GM12878 (cell line): Measurements from ENCODE around the gene ERMN. TPM values are rescaled to one million over a fixed set of nuclear protein-coding genes. Genes with fewer than 3 reads are reported as not detected.

Experiments
- BCL11A ChIP-seq: IDR thresholded peaks from 2 replicates; pipeline ENCODE4 v1.6.1; 2011; ENCODE audit warnings: low read depth, low read length
- BCL3 ChIP-seq: IDR thresholded peaks from 2 replicates; pipeline ENCODE4 v1.6.1; 2011; ENCODE audit warnings: borderline replicate concordance, low read depth, mild to moderate bottlenecking, moderate library complexity, low read length; ENCODE audit not compliant: insufficient read depth, poor library complexity, severe bottlenecking
- CREM ChIP-seq: IDR thresholded peaks from 2 replicates; pipeline ENCODE4 v1.6.1; 2014; ENCODE audit warnings: antibody characterized with exemption, low read depth
- EED ChIP-seq: sonication (generic); IDR thresholded peaks from 2 replicates; pipeline ENCODE4 v1.6.1; 2016; ENCODE audit warnings: antibody characterized with exemption, low read depth
- ETV6 ChIP-seq, 2 experiments: fragments of 450-650 bp in 1 of 2; IDR thresholded peaks in 1 of 2; conservative IDR thresholded peaks in 1 of 2; 2 replicates each; pipeline ENCODE4 v1.6.1; 2014; ENCODE audit warnings: antibody characterized with exemption in 1 of 2, borderline replicate concordance in 1 of 2, low read depth in 1 of 2, mild to moderate bottlenecking in 1 of 2, moderate library complexity in 1 of 2
- FOXK2 ChIP-seq: fragments of 450-650 bp; IDR thresholded peaks from 2 replicates; pipeline ENCODE4 v1.6.1; 2017; ENCODE audit warnings: mild to moderate bottlenecking, moderate library complexity
- GABPA ChIP-seq: IDR thresholded peaks from 2 replicates; pipeline ENCODE4 v1.6.1; 2014; ENCODE audit warnings: antibody characterized with exemption, low read depth, mild to moderate bottlenecking, inconsistent platforms
- GATAD2B ChIP-seq: fragments of 450-650 bp; conservative IDR thresholded peaks from 2 replicates; pipeline ENCODE4 v1.6.1; 2017; ENCODE audit warnings: low read depth, mild to moderate bottlenecking, moderate library complexity
- HDGF ChIP-seq: fragments of 450-650 bp; IDR thresholded peaks from 2 replicates; pipeline ENCODE4 v1.6.1; 2016; ENCODE audit warnings: antibody characterized with exemption
- JUNB ChIP-seq: IDR thresholded peaks from 2 replicates; pipeline ENCODE4 v1.6.1; 2016; ENCODE audit warnings: antibody characterized with exemption, mild to moderate bottlenecking
- MEF2A ChIP-seq: IDR thresholded peaks from 2 replicates; pipeline ENCODE4 v1.6.1; 2011; ENCODE audit warnings: low read depth, mild to moderate bottlenecking, low read length, moderate library complexity; ENCODE audit not compliant: insufficient read depth
- MTA2 ChIP-seq: fragments of 450-650 bp; IDR thresholded peaks from 2 replicates; pipeline ENCODE4 v1.6.1; 2016; ENCODE audit warnings: low read depth, mild to moderate bottlenecking, moderate library complexity
- NBN ChIP-seq: fragments of 450-650 bp; IDR thresholded peaks from 2 replicates; pipeline ENCODE4 v1.6.1; 2016
- NFIC ChIP-seq: IDR thresholded peaks from 2 replicates; pipeline ENCODE4 v1.6.1; 2012; ENCODE audit warnings: low read depth, mild to moderate bottlenecking, inconsistent platforms, low read length, moderate library complexity
- NFXL1 ChIP-seq: fragments of 450-650 bp; IDR thresholded peaks from 2 replicates; pipeline ENCODE4 v1.6.1; 2017; ENCODE audit warnings: antibody characterized with exemption, mild to moderate bottlenecking, borderline replicate concordance
- NR2F1 ChIP-seq: fragments of 450-650 bp; conservative IDR thresholded peaks from 2 replicates; pipeline ENCODE4 v1.6.1; 2017; ENCODE audit warnings: mild to moderate bottlenecking
- PAX5 ChIP-seq: IDR thresholded peaks from 2 replicates; pipeline ENCODE4 v1.6.1; 2011; ENCODE audit warnings: low read depth, low read length, borderline replicate concordance
- PAX8 ChIP-seq: fragments of 450-650 bp; IDR thresholded peaks from 2 replicates; pipeline ENCODE4 v1.6.1; 2017; ENCODE audit warnings: mild to moderate bottlenecking, moderate library complexity
- PML ChIP-seq: IDR thresholded peaks from 2 replicates; pipeline ENCODE4 v1.6.1; 2012; ENCODE audit warnings: low read length, inconsistent platforms
- RFX5 ChIP-seq: IDR thresholded peaks from 2 replicates; pipeline ENCODE4 v1.6.1; 2011; ENCODE audit warnings: low read depth, low read length, improper control_type of control experiment
- polyA plus RNA-seq, 11 experiments: library from polyadenylated mRNA; depleted of rRNA in 4 of 11; unstranded in 6 of 11; stranded (reverse) in 5 of 11; fragments of >200 nt; fragmentation: Nextera tagmentation in 4 of 11; fragmentation: Illumina TruSeq in 1 of 11; extraction: Ambion mirVana in 4 of 11; extraction: Trizol in 1 of 11; gene quantifications; 1 replicate in 1 of 11; 2 replicates in 10 of 11; pipeline versions ENCODE4 v1.2.1 to v1.2.3, GENCODE V29; 2011 to 2016; ENCODE audit warnings: inconsistent platforms in 2 of 11, missing spikeins in 2 of 11, low read depth in 1 of 11
- total RNA-seq, 4 experiments: library from RNA; depleted of rRNA in 3 of 4; stranded (reverse); fragments of >200 nt in 3 of 4; fragmentation: Illumina TruSeq in 1 of 4; extraction: Trizol in 1 of 4; gene quantifications; 2 replicates each; pipeline versions ENCODE4 v1.2.1 to v1.2.3, GENCODE V29; 2013 to 2021
- TF ChIP-seq, protein P1 (sequence below): IDR thresholded peaks from 2 replicates; pipeline ENCODE4 v1.6.1; 2012; ENCODE audit warnings: low read depth, low read length, improper control_type of control experiment
- TF ChIP-seq, protein P2 (sequence below): IDR thresholded peaks from 2 replicates; pipeline ENCODE4 v1.6.1; 2012; ENCODE audit warnings: low read length, inconsistent platforms
- TF ChIP-seq, protein P3 (sequence below): fragments of 450-650 bp; formaldehyde crosslinking; IDR thresholded peaks from 2 replicates; pipeline ENCODE4 v1.4.0; 2022; ENCODE audit warnings: mild to moderate bottlenecking, moderate library complexity

Gene ERMN
- total and polyA plus RNA-seq, 10 of the 15 experiments (the other 5 are each of a cell fraction or from before 2014, with no cell fraction given) = 0.26 to 5.3 (median 1.5) TPM

DNA sequence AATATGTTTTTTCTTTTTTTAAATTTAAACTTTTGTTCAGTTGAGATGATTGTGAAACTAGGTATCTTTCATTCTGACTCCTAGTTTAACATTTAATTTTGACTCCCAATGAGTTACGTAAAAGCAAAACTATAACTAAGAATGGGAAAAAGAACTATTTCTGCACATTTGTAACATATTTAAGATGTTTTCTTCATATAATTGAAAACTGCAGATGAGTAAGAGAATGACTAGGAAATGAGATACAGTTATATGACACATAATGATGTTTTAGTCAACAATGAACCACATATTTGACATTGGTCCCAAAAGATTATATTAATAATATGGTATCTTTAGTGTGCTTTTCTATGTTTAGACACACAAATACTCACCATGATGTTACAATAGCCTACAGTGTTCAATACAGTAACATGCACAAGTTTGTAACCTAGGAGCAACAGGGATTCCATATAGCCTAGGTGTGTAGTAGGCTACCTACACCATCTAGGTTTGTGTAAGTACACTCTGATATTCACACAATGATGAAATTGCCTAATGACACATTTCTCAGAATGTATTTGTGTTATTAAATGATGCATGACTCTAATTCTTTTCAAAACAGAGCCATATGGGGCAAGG is 12.6 kb downstream of the ERMN start (continued):
- TF ChIP-seq BCL3 (peak; percentile 83), NR2F1 (no peak), JUNB (peak; percentile 96), NFXL1 (no peak), BCL11A (no peak), MEF2A (peak; percentile 62; the same call in 1 of the 2 replicates), NBN (no peak), PAX5 (no peak), RFX5 (no peak), ETV6 (conservative IDR thresholded peaks at IDR 0.05 in 1 of 2, IDR thresholded peaks at IDR 0.05 in 1 of 2; ENCODE audit: borderline replicate concordance in 1 of 2, low read depth in 1 of 2) (no peak), HDGF (no peak), NFIC (peak; percentile 98), GATAD2B (no peak), FOXK2 (no peak), CREM (peak; percentile 55; the same call in 1 of the 2 replicates), GABPA (peak; percentile 71; the same call in 1 of the 2 replicates), PML (peak; percentile 56; the same call in 1 of the 2 replicates), EED (no peak), MTA2 (no peak), PAX8 (no peak)
- TF ChIP-seq, protein P1, sequence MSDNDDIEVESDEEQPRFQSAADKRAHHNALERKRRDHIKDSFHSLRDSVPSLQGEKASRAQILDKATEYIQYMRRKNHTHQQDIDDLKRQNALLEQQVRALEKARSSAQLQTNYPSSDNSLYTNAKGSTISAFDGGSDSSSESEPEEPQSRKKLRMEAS = no peak
- TF ChIP-seq, protein P2, sequence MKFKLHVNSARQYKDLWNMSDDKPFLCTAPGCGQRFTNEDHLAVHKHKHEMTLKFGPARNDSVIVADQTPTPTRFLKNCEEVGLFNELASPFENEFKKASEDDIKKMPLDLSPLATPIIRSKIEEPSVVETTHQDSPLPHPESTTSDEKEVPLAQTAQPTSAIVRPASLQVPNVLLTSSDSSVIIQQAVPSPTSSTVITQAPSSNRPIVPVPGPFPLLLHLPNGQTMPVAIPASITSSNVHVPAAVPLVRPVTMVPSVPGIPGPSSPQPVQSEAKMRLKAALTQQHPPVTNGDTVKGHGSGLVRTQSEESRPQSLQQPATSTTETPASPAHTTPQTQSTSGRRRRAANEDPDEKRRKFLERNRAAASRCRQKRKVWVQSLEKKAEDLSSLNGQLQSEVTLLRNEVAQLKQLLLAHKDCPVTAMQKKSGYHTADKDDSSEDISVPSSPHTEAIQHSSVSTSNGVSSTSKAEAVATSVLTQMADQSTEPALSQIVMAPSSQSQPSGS = peak; percentile 72
- TF ChIP-seq, protein P3, sequence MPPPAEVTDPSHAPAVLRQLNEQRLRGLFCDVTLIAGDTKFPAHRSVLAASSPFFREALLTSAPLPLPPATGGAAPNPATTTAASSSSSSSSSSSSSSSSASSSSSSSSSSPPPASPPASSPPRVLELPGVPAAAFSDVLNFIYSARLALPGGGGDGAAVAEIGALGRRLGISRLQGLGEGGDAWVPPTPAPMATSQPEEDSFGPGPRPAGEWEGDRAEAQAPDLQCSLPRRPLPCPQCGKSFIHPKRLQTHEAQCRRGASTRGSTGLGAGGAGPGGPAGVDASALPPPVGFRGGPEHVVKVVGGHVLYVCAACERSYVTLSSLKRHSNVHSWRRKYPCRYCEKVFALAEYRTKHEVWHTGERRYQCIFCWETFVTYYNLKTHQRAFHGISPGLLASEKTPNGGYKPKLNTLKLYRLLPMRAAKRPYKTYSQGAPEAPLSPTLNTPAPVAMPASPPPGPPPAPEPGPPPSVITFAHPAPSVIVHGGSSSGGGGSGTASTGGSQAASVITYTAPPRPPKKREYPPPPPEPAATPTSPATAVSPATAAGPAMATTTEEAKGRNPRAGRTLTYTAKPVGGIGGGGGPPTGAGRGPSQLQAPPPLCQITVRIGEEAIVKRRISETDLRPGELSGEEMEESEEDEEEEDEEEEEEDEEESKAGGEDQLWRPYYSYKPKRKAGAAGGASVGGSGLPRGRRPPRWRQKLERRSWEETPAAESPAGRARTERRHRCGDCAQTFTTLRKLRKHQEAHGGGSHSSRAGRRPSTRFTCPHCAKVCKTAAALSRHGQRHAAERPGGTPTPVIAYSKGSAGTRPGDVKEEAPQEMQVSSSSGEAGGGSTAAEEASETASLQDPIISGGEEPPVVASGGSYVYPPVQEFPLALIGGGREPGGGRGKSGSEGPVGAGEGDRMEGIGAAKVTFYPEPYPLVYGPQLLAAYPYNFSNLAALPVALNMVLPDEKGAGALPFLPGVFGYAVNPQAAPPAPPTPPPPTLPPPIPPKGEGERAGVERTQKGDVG (CRISPR knock-in tag) = no peak
